Mesenchymal stem cell (in vitro differentiated cells and primary cell): ENCODE data around the gene LPAR3.

ENCODE experiments used
- DNase-seq: peaks from one replicate; pipeline ENCODE4 v3.0.0-alpha.2; 2013
- H2AFZ ChIP-seq: one replicate; pipeline ENCODE4 v1.6.1; 2013; ENCODE audit warnings: low read depth, mild to moderate bottlenecking, control low read depth, inconsistent platforms, low read length, moderate library complexity
- H2AK5ac ChIP-seq: 2 replicates; pipeline ENCODE4 v1.6.1; 2013; ENCODE audit warnings: low read length, moderate library complexity, mild to moderate bottlenecking, inconsistent platforms; ENCODE audit not compliant: severe bottlenecking
- H2BK120ac ChIP-seq: one replicate; pipeline ENCODE4 v1.6.1; 2013; ENCODE audit warnings: low read depth, mild to moderate bottlenecking, inconsistent platforms, low read length, moderate library complexity
- H2BK12ac ChIP-seq, 2 experiments: one replicate each; pipeline ENCODE4 v1.6.1; 2013; ENCODE audit warnings: inconsistent platforms in 2 of 2, low read length in 2 of 2, mild to moderate bottlenecking in 2 of 2, moderate library complexity in 2 of 2, control low read depth in 1 of 2
- H2BK15ac ChIP-seq: one replicate; pipeline ENCODE4 v1.6.1; 2013; ENCODE audit warnings: mild to moderate bottlenecking, low read depth, inconsistent platforms; ENCODE audit not compliant: poor library complexity, severe bottlenecking
- H2BK5ac ChIP-seq: 2 replicates; pipeline ENCODE4 v1.6.1; 2013; ENCODE audit warnings: low read depth, mild to moderate bottlenecking, low read length, control low read depth, inconsistent platforms; ENCODE audit not compliant: poor library complexity, severe bottlenecking
- H3K14ac ChIP-seq, 2 experiments: one replicate each; pipeline ENCODE4 v1.6.1; 2013; ENCODE audit warnings: inconsistent platforms in 2 of 2, low read length in 2 of 2, control low read depth in 1 of 2, mild to moderate bottlenecking in 1 of 2, moderate library complexity in 1 of 2
- H3K18ac ChIP-seq, 2 experiments: one replicate each; pipeline ENCODE4 v1.6.1; 2013; ENCODE audit warnings: inconsistent platforms in 2 of 2, low read length in 2 of 2, control low read depth in 1 of 2, low read depth in 1 of 2, mild to moderate bottlenecking in 1 of 2
- H3K23ac ChIP-seq, 2 experiments: one replicate each; pipeline ENCODE4 v1.6.1; 2013; ENCODE audit warnings: inconsistent platforms in 2 of 2, low read length in 2 of 2, mild to moderate bottlenecking in 2 of 2, moderate library complexity in 2 of 2, control low read depth in 1 of 2
- H3K27ac ChIP-seq: 2 replicates; pipeline ENCODE4 v1.5.1; 2013; ENCODE audit warnings: mild to moderate bottlenecking, moderate library complexity, low read length, control low read depth, inconsistent platforms; ENCODE audit not compliant: poor library complexity, severe bottlenecking
- H3K27me3 ChIP-seq, 2 experiments: 2 replicates each; pipeline versions ENCODE4 v1.6.1 to v1.7.0; 2013; ENCODE audit warnings: low read length in 2 of 2, mild to moderate bottlenecking in 2 of 2, moderate library complexity in 2 of 2, control low read depth in 1 of 2, inconsistent platforms in 1 of 2; ENCODE audit not compliant: control insufficient read depth in 1 of 2, insufficient read depth in 1 of 2
- H3K36me3 ChIP-seq, 2 experiments: 2 replicates each; pipeline versions ENCODE4 v1.6.1 to v1.7.0; 2013; ENCODE audit warnings: low read length in 2 of 2, control low read depth in 1 of 2, inconsistent platforms in 1 of 2, low read depth in 1 of 2, mild to moderate bottlenecking in 1 of 2; ENCODE audit not compliant: insufficient read depth in 2 of 2, control insufficient read depth in 1 of 2
- H3K4ac ChIP-seq, 2 experiments: one replicate each; pipeline ENCODE4 v1.6.1; 2013; ENCODE audit warnings: inconsistent platforms in 2 of 2, low read length in 2 of 2, mild to moderate bottlenecking in 2 of 2, moderate library complexity in 2 of 2, control low read depth in 1 of 2, low read depth in 1 of 2
- H3K4me1 ChIP-seq: 2 replicates; pipeline ENCODE4 v1.6.1; 2013; ENCODE audit warnings: low read depth, low read length, control low read depth; ENCODE audit not compliant: control insufficient read depth, insufficient read depth
- H3K4me2 ChIP-seq: 2 replicates; pipeline ENCODE4 v1.6.1; 2013; ENCODE audit warnings: low read length, mild to moderate bottlenecking, inconsistent platforms; ENCODE audit not compliant: poor library complexity, severe bottlenecking
- H3K4me3 ChIP-seq, 2 experiments: 2 replicates each; pipeline versions ENCODE4 v1.5.1 to v1.7.0; 2013; ENCODE audit warnings: low read length in 2 of 2, mild to moderate bottlenecking in 2 of 2, control low read depth in 1 of 2, low read depth in 1 of 2; ENCODE audit not compliant: insufficient read depth in 1 of 2
- H3K79me1 ChIP-seq: replicated peaks from 2 replicates; pipeline ENCODE4 v1.6.1; 2013; ENCODE audit warnings: mild to moderate bottlenecking, control low read depth, low read length, inconsistent platforms; ENCODE audit not compliant: poor library complexity, severe bottlenecking
- H3K9ac ChIP-seq: 2 replicates; pipeline ENCODE4 v1.7.0; 2013; ENCODE audit warnings: mild to moderate bottlenecking, low read length, moderate library complexity
- H3K9me3 ChIP-seq: 2 replicates; pipeline ENCODE4 v1.7.0; 2013; ENCODE audit warnings: mild to moderate bottlenecking, low read length; ENCODE audit not compliant: control insufficient read depth
- H4K8ac ChIP-seq: one replicate; pipeline ENCODE4 v1.6.1; 2013; ENCODE audit warnings: inconsistent platforms, mild to moderate bottlenecking, low read length, moderate library complexity
- H4K91ac ChIP-seq: one replicate; pipeline ENCODE4 v1.6.1; 2013; ENCODE audit warnings: mild to moderate bottlenecking, low read length, inconsistent platforms
- WGBS: methylation state at CpG from one replicate; pipeline ENCODE4 v1.1.7; 2013; ENCODE audit warnings: mixed read lengths; 5-methylcytosine and 5-hydroxymethylcytosine counted together

LPAR3 gene

DNA sequence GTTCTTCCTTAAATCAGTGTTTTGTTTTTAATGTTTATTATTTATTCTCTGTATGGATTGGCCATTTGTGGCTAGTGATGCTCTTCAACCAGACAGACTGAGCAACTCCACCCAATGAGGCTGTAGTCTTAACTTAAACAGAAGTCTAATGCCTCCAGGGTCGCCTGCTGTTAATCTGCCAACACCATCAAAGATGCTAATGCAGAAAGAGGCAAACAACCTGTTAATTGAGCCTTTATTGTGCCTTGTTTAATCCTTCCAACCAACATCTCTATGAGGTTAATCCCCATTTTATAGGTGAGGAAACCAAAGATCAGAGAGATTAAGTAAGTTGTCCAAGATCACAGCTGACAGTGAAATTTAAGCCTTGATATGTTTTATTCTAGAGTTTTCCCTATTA lies 123.4 kb downstream of the LPAR3 start:
- H3K4me1 ChIP-seq: no peaks in the 10 kb centered on the region
- H3K4ac ChIP-seq: no peak overlapping the region
- peaks cover 2% of the 10 kb centered on the region for H3K9me3 ChIP-seq
- no peaks in the 10 kb centered on the region for H3K79me1 ChIP-seq
- H3K27me3 ChIP-seq: peaks cover 32 to 55% of the 10 kb centered on the region in 2 experiments
- H3K14ac ChIP-seq: no peak overlapping the region
- H3K4me2 ChIP-seq: no peak overlapping the region
- no peak overlapping the region for H2BK120ac ChIP-seq
- no peak overlapping the region for H2AK5ac ChIP-seq
- H2BK15ac ChIP-seq: no peak overlapping the region
- no peak overlapping the region for H2BK5ac ChIP-seq
- no peak overlapping the region for H4K8ac ChIP-seq
- H3K9ac ChIP-seq: no peak overlapping the region
- no peak overlapping the region for H3K27ac ChIP-seq
- no peak overlapping the region for H2BK12ac ChIP-seq
- no peak for DNase-seq
- no peak overlapping the region for H4K91ac ChIP-seq
- no peak overlapping the region for H3K23ac ChIP-seq
- no peak overlapping the region for H2AFZ ChIP-seq
- WGBS: 69% methylated on average over 1 of the region's 1 CpG
- no peaks in the 10 kb centered on the region for H3K36me3 ChIP-seq
- H3K18ac ChIP-seq: no peak overlapping the region
- no peak overlapping the region for H3K4me3 ChIP-seq

DNA sequence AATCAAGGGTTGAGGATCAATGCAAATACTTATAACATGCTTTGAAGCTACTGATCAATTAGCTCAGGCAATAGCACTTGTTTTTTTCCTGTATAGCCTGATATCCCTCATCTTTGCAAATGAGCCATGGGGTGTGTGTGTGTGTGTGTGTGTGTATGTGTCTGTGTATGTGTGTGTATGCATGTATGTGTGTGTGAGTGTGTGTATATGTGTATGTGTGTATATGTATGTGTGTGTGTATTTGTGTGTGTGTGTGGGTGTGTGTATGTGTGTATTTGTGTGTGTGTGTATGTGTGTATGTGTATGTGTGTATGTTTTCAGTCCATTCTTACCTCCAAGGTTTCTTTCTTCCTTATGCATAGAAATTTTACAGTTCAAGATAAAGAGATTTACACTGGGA lies 124.4 kb downstream of the LPAR3 start:
- H2BK120ac ChIP-seq: no peak overlapping the region
- no peak overlapping the region for H3K18ac ChIP-seq
- H3K9me3 ChIP-seq: peaks cover 2% of the 10 kb centered on the region

DNA sequence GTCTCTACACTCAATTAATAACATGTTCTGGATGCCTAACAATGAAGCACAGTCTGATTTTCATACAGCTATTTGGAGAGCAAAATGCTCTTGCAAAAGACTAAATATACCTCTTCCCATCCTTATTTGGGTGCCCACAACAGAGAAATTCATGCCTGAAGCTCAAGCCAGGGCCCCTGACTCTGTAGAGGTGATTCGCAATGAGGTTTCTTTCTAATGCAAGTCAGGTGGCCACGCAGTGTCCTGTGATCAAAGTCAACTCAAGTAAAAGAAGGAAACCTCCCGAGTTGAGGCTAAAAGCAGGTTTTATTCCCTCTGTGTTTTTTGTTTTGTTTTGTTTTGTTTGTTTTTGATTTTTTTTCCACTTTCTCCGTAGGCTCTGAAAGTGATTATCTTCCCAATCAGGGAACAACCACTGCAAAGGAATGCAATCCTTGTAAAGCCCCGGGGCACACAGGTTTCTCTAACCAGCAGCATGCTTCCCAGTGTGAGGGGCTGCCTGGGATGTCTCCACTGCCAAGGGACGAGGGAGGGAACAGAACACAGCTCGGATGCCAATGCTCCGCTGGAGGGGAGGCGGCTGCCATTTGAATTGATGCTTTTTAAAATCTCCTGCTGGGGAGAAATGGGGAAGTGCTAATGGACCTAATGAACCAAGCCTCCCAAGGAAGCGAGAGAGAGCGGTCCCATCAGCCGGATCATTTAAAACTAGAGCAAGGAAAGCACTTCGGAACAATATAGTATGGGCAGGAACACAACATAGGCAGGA lies 128.9 kb downstream of the LPAR3 start:
- Histone ChIP-seq H2AFZ (no peak overlapping the region), H3K4ac (no peak overlapping the region), H2BK15ac (no peak overlapping the region), H2BK5ac (no peak overlapping the region), H3K14ac (no peak overlapping the region), H3K27me3 (peaks cover 43 to 47% of the 10 kb centered on the region in 2 experiments), H3K9ac (no peak overlapping the region), H3K27ac (no peak overlapping the region), H2BK12ac (no peak overlapping the region), H3K36me3 (no peaks in the 10 kb centered on the region), H3K4me1 (no peaks in the 10 kb centered on the region), H3K79me1 (no peaks in the 10 kb centered on the region), H2AK5ac (no peak overlapping the region), H3K23ac (no peak overlapping the region), H3K4me2 (no peak overlapping the region), H2BK120ac (no peak overlapping the region), H4K91ac (no peak overlapping the region), H3K9me3 (peaks cover 2% of the 10 kb centered on the region), H3K4me3 (no peak overlapping the region), H3K18ac (no peak overlapping the region), H4K8ac (no peak overlapping the region)
- DNase-seq: no peak
- 34% methylated on average over 13 of the region's 13 CpGs for WGBS

More for the DNA sequence above, 124.4 kb downstream of the LPAR3 start:
- Histone ChIP-seq H3K14ac (no peak overlapping the region), H3K27ac (no peak overlapping the region), H3K4me3 (no peak overlapping the region), H3K27me3 (peaks cover 41 to 56% of the 10 kb centered on the region in 2 experiments), H3K79me1 (no peaks in the 10 kb centered on the region), H3K4me1 (no peaks in the 10 kb centered on the region), H3K36me3 (no peaks in the 10 kb centered on the region), H4K91ac (no peak overlapping the region), H3K4me2 (no peak overlapping the region), H3K23ac (no peak overlapping the region), H2AK5ac (no peak overlapping the region), H2BK5ac (no peak overlapping the region), H3K4ac (no peak overlapping the region), H2BK15ac (no peak overlapping the region), H4K8ac (no peak overlapping the region), H2BK12ac (no peak overlapping the region), H3K9ac (no peak overlapping the region), H2AFZ (no peak overlapping the region)
- DNase-seq: no peak

DNA sequence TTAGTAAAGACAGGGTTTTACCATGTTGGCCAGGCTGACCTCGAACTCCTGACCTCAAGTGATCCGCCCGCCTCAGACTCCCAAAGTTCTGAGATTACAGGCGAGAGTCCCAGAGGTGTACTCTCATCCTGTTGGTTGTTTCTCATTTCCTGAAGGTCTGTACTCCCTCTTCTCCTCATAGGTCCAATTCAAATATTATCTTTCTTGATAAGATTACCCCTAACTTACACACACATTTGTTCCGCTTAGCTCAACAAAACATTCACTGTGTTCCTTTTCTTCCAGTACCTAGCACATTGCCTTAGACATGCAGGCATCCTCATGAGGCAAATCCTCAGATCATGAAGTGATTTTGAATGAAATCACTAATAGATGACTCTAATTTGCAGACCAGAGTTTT lies 130.3 kb downstream of the LPAR3 start:
- H3K9me3 ChIP-seq: peaks cover 2% of the 10 kb centered on the region
- H2BK12ac ChIP-seq: no peak overlapping the region
- no peak overlapping the region for H3K27ac ChIP-seq
- H3K36me3 ChIP-seq: no peaks in the 10 kb centered on the region
- WGBS: 91% methylated on average over 5 of the region's 5 CpGs
- no peak overlapping the region for H3K18ac ChIP-seq
- H2BK5ac ChIP-seq: no peak overlapping the region
- no peak for DNase-seq
- H2AFZ ChIP-seq: no peak overlapping the region
- no peak overlapping the region for H3K9ac ChIP-seq
- H3K79me1 ChIP-seq: no peaks in the 10 kb centered on the region
- no peaks in the 10 kb centered on the region for H3K4me1 ChIP-seq
- H2BK120ac ChIP-seq: no peak overlapping the region
- no peak overlapping the region for H4K91ac ChIP-seq
- H3K23ac ChIP-seq: no peak overlapping the region
- no peak overlapping the region for H3K4ac ChIP-seq
- no peak overlapping the region for H2BK15ac ChIP-seq
- no peak overlapping the region for H4K8ac ChIP-seq
- no peak overlapping the region for H2AK5ac ChIP-seq
- H3K4me2 ChIP-seq: no peak overlapping the region
- no peak overlapping the region for H3K4me3 ChIP-seq
- H3K27me3 ChIP-seq: peaks cover 35 to 36% of the 10 kb centered on the region in 2 experiments
- no peak overlapping the region for H3K14ac ChIP-seq
